BJ (cell line): Measurements from ENCODE around the gene PNPLA4. TPM values are rescaled to one million over a fixed set of nuclear protein-coding genes. Genes with fewer than 3 reads are reported as not detected.

ENCODE experiments used
- CTCF ChIA-PET: fragments of 350-600 bp; formaldehyde crosslinking; extraction: SDS; loops from one replicate; lab custom pipeline; 2021; ENCODE audit warnings: antibody characterized with exemption, inconsistent platforms; lab: Yijun Ruan, JAX
- POLR2A ChIA-PET: fragments of 300-600 bp; sonication (Branson Sonifier 250); formaldehyde crosslinking; extraction: SDS; loops from one replicate; lab custom pipeline; 2021; ENCODE audit warnings: antibody characterized with exemption; lab: Charles Lee
- DNase-seq: peaks from one replicate; pipeline ENCODE4 v3.0.0-alpha.2; 2011; ENCODE audit warnings: low read depth
- H3K27me3 ChIP-seq: 2 replicates; pipeline ENCODE4 v1.6.0; 2011; ENCODE audit warnings: low read length; ENCODE audit not compliant: control insufficient read depth, insufficient read depth
- H3K36me3 ChIP-seq: 2 replicates; pipeline ENCODE4 v1.5.1; 2011; ENCODE audit warnings: low read length; ENCODE audit not compliant: control insufficient read depth, insufficient read depth
- H3K4me3 ChIP-seq: 2 replicates; pipeline ENCODE4 v1.5.1; 2011; ENCODE audit warnings: low read depth, mild to moderate bottlenecking, control low read depth, low read length
- polyA plus RNA-seq: library from polyadenylated mRNA; depleted of rRNA; stranded (reverse); fragments of >200 nt; gene quantifications from 2 replicates; pipeline ENCODE4 v1.2.3, GENCODE V29; 2011; rRNA removed
- small RNA-seq: library from RNA; depleted of rRNA; stranded (forward); fragments of <200 nt; gene quantifications from one replicate; pipeline ENCODE3, GENCODE V24; 2012; ENCODE audit warnings: low replicate concordance, low read depth; ENCODE audit not compliant: insufficient read length
- TF ChIP-seq, protein P1 (sequence below): IDR thresholded peaks from 2 replicates; pipeline ENCODE4 v1.5.1; 2011; ENCODE audit warnings: low read depth, mild to moderate bottlenecking, control low read depth, inconsistent platforms, low read length, moderate library complexity; ENCODE audit not compliant: insufficient read depth

Gene PNPLA4
- polyA plus RNA-seq, 1 experiment, result 20.1 TPM

DNA sequence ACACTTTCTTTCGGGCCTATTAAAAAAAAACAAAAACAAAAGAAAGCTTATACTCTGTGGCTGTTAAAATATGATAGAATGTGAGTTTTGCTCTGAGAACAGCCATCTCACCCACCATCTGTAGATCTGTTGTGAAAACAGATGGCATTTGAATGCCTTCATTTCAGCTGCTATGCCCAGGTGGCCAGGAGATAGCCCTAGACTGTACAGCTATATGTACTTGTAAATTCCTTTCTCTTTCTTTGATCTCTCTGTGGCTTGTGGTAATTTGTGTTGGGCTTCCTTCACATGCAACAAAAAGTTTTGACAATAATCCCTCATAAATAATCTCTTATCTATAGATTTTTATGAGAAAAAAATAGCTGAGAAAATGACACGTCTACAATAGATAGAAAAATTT is 38.1 kb downstream of the PNPLA4 start:
- Histone ChIP-seq H3K27me3 (no peaks in the 10 kb centered on the region), H3K36me3 (no peaks in the 10 kb centered on the region), H3K4me3 (no peak overlapping the region)
- no peak for DNase-seq
- ChIA-PET POLR2A (interaction anchor here (0.7 kb wide), 1 partner anchor 841 kb away, joined by 4 read pairs; no protein-coding TSS in a partner anchor), CTCF (no interaction called here)
- TF ChIP-seq, protein P1, sequence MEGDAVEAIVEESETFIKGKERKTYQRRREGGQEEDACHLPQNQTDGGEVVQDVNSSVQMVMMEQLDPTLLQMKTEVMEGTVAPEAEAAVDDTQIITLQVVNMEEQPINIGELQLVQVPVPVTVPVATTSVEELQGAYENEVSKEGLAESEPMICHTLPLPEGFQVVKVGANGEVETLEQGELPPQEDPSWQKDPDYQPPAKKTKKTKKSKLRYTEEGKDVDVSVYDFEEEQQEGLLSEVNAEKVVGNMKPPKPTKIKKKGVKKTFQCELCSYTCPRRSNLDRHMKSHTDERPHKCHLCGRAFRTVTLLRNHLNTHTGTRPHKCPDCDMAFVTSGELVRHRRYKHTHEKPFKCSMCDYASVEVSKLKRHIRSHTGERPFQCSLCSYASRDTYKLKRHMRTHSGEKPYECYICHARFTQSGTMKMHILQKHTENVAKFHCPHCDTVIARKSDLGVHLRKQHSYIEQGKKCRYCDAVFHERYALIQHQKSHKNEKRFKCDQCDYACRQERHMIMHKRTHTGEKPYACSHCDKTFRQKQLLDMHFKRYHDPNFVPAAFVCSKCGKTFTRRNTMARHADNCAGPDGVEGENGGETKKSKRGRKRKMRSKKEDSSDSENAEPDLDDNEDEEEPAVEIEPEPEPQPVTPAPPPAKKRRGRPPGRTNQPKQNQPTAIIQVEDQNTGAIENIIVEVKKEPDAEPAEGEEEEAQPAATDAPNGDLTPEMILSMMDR, result no peak

DNA sequence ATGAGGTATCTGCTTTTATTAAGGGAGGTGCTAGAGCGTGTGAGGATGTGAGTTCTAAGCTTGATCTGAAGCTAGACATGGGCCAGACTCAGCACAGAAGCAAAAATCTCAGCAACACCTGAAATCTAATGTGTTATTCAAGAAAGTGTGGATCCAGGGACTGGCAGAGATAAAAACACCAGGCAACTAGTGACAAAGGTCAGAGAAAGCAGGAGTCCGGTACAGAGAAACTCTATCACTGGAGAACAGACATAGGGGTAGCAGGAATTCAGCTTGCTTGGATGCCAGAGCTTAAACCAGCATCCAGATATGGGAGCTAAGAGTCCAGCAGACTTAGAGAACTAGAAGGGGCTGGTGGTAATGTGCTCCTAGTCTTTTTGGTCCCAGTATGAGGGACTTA is 50.3 kb downstream of the PNPLA4 start:
- POLR2A ChIA-PET, result no interaction called here
- CTCF ChIA-PET, result no interaction called here

DNA sequence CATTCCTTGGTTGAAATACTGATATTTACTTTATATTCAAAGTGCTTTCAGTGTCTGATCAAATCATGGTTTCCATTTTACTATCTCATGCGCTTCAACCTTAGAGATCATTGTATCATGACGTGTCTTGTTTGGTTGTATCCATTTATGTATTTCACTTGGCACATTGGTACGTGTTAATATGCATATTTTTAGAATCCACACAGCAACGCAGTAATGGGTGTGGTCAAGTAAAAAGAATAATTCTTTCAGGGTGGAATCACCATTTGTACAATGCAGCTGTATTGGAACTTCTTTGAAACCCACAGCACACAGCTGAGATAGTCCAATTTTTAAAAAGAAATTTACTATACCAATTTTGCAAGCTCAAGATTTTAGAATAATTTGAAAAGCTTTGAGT is 55.2 kb downstream of the PNPLA4 start:
- ChIA-PET CTCF (no interaction called here), POLR2A (no interaction called here)
- Histone ChIP-seq H3K4me3 (no peak overlapping the region), H3K27me3 (no peaks in the 10 kb centered on the region), H3K36me3 (no peaks in the 10 kb centered on the region)
- TF ChIP-seq, protein P1, result no peak
- DNase-seq, result no peak

More for the DNA sequence above, 50.3 kb downstream of the PNPLA4 start:
- no peak overlapping the region for H3K4me3 ChIP-seq
- no peaks in the 10 kb centered on the region for H3K36me3 ChIP-seq
- TF ChIP-seq, protein P1, result no peak
- DNase-seq, result no peak
- H3K27me3 ChIP-seq, result no peaks in the 10 kb centered on the region

DNA sequence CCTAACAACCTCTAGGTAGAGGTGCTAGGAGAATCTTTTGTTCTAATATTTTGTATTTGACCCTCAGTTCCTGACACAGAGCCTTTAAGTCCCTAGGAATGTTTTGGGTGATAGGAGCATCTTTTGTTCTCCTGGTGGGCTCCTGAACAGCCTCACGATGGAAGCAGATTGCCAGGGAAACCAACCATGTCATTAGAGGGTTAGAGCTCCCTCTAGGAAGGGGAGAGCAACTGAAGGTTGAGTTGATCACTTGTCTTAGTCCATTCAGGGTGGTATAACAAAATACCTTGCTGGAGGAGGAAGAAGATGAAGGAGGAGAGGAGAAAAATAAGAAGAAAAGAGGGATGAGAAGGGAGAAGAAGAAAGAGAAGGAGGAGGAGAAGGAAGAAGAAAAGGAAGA is 75.0 kb downstream of the PNPLA4 start:
- no peaks in the 10 kb centered on the region for H3K27me3 ChIP-seq
- no peak overlapping the region for H3K4me3 ChIP-seq
- no peak for DNase-seq
- TF ChIP-seq, protein P1, result no peak
- no peaks in the 10 kb centered on the region for H3K36me3 ChIP-seq
- ChIA-PET CTCF (no interaction called here), POLR2A (no interaction called here)

Small RNAs within 50 kb of the gene (small RNA-seq; reads per million reads assigned to genes)
- gene AC005296.1, result not detected

Other genes with a start within 250 kb of the PNPLA4 start
- not detected in 2 replicates for gene VCX, start 84.2 kb downstream of the PNPLA4 start, polyA plus RNA-seq
- gene VCX2, start 243.9 kb upstream of the PNPLA4 start, polyA plus RNA-seq, result not detected in 2 replicates